K562 (cell line): ENCODE measurements around the gene NDUFV2. TPM values are rescaled to one million over a fixed set of nuclear protein-coding genes. Genes with fewer than 3 reads are reported as not detected.

Experiments
- ARNT ChIP-seq, 2 experiments: fragments of 450-650 bp; IDR thresholded peaks; 2 replicates each; pipeline ENCODE4 v1.6.1; 2016; ENCODE audit warnings: mild to moderate bottlenecking in 1 of 2
- ATF7 ChIP-seq: fragments of 450-650 bp; IDR thresholded peaks from 2 replicates; pipeline ENCODE4 v1.7.1; 2014; ENCODE audit warnings: mild to moderate bottlenecking, moderate library complexity
- EP300 ChIP-seq: IDR thresholded peaks from 2 replicates; pipeline ENCODE4 v1.6.1; 2012; ENCODE audit warnings: low read length, improper control_type of control experiment
- ETV5 ChIP-seq: sonication (generic); formaldehyde crosslinking; IDR thresholded peaks from 2 replicates; pipeline ENCODE4 v1.4.0; 2020; ENCODE audit warnings: low read depth, mild to moderate bottlenecking, missing genetic modification reagents
- FOXA3 ChIP-seq, 2 experiments: fragments of 450-650 bp in 1 of 2; sonication (generic) in 1 of 2; formaldehyde crosslinking; IDR thresholded peaks in 1 of 2; conservative IDR thresholded peaks in 1 of 2; 2 replicates each; pipeline versions ENCODE4 v1.4.0 to v1.8.0; 2020 to 2022; ENCODE audit warnings: mild to moderate bottlenecking in 2 of 2, missing genetic modification reagents in 1 of 2
- MEIS2 ChIP-seq: fragments of 450-650 bp; IDR thresholded peaks from 2 replicates; pipeline ENCODE4 v1.6.1; 2014; ENCODE audit warnings: mild to moderate bottlenecking; ENCODE audit not compliant: partially characterized antibody
- PHB2 ChIP-seq: fragments of 450-650 bp; IDR thresholded peaks from 2 replicates; pipeline ENCODE4 v1.6.1; 2017; ENCODE audit warnings: low read depth
- POLR3A ChIP-seq: IDR thresholded peaks from 2 replicates; pipeline ENCODE4 v1.6.1; 2011; ENCODE audit warnings: borderline replicate concordance, mild to moderate bottlenecking, moderate library complexity; ENCODE audit not compliant: insufficient read length, insufficient read depth; ENCODE audit errors: extremely low read depth
- PURB ChIP-seq: sonication (generic); formaldehyde crosslinking; IDR thresholded peaks from 2 replicates; pipeline ENCODE4 v1.9.0; 2021; ENCODE audit warnings: low read depth, mild to moderate bottlenecking, missing genetic modification reagents
- RBM25 ChIP-seq: fragments of 200-400 bp; formaldehyde crosslinking; IDR thresholded peaks from 2 replicates; pipeline ENCODE4 v1.6.1; 2018; ENCODE audit warnings: low read length, low read depth, moderate library complexity; ENCODE audit not compliant: severe bottlenecking
- ZFP36 ChIP-seq: fragments of 150-350 bp; IDR thresholded peaks from 2 replicates; pipeline ENCODE4 v1.6.1; 2018; ENCODE audit warnings: low read length, low read depth; ENCODE audit not compliant: partially characterized antibody
- ZFP91 ChIP-seq: sonication (generic); formaldehyde crosslinking; IDR thresholded peaks from 2 replicates; pipeline ENCODE4 v1.8.0; 2022; ENCODE audit warnings: mild to moderate bottlenecking, missing genetic modification reagents
- ZNF280B ChIP-seq: fragments of 250-450 bp; sonication (Bioruptor Pico); IDR thresholded peaks from 2 replicates; pipeline ENCODE4 v1.5.1; 2021; ENCODE audit warnings: mild to moderate bottlenecking
- ZZZ3 ChIP-seq: fragments of 450-650 bp; IDR thresholded peaks from 2 replicates; pipeline ENCODE4 v1.6.1; 2016; ENCODE audit warnings: antibody characterized with exemption, mild to moderate bottlenecking, moderate library complexity
- polyA plus RNA-seq, 8 experiments: library from polyadenylated mRNA; depleted of rRNA in 4 of 8; stranded (reverse) in 5 of 8; unstranded in 3 of 8; fragments of >200 nt; fragmentation: Nextera tagmentation in 2 of 8; fragmentation: Illumina TruSeq in 1 of 8; extraction: Ambion mirVana in 2 of 8; extraction: Trizol in 1 of 8; gene quantifications; 2 replicates each; pipeline versions ENCODE4 v1.2.1 to v1.2.3, GENCODE V29; 2011 to 2014; ENCODE audit warnings: inconsistent platforms in 1 of 8, missing spikeins in 1 of 8
- total RNA-seq, 7 experiments: library from RNA; depleted of rRNA in 6 of 7; stranded (reverse); fragments of >200 nt in 6 of 7; fragmentation: Illumina TruSeq in 2 of 7; extraction: Trizol in 2 of 7; gene quantifications; 2 replicates each; pipeline versions ENCODE4 v1.2.1 to v1.2.3, GENCODE V29; 2011 to 2021; ENCODE audit warnings: low replicate concordance in 1 of 7
- TF ChIP-seq, protein P1 (sequence below): fragments of 450-650 bp; IDR thresholded peaks from 2 replicates; pipeline ENCODE4 v1.6.1; 2016; ENCODE audit warnings: antibody characterized with exemption
- TF ChIP-seq, protein P2 (sequence below): sonication (generic); formaldehyde crosslinking; IDR thresholded peaks from 2 replicates; pipeline ENCODE4 v1.8.0; 2022; ENCODE audit warnings: missing genetic modification reagents, mild to moderate bottlenecking, borderline replicate concordance
- TF ChIP-seq, protein P3 (sequence below): fragments of 150-350 bp; IDR thresholded peaks from 2 replicates; pipeline ENCODE4 v1.6.1; 2014; ENCODE audit warnings: low read depth, mild to moderate bottlenecking, low read length, borderline replicate concordance

The NDUFV2 gene
- total and polyA plus RNA-seq, 9 of the 15 experiments (the other 6 are each of a cell fraction or from before 2014, with no cell fraction given) = 213 to 550 (median 384) TPM

- TF ChIP-seq, protein P1, sequence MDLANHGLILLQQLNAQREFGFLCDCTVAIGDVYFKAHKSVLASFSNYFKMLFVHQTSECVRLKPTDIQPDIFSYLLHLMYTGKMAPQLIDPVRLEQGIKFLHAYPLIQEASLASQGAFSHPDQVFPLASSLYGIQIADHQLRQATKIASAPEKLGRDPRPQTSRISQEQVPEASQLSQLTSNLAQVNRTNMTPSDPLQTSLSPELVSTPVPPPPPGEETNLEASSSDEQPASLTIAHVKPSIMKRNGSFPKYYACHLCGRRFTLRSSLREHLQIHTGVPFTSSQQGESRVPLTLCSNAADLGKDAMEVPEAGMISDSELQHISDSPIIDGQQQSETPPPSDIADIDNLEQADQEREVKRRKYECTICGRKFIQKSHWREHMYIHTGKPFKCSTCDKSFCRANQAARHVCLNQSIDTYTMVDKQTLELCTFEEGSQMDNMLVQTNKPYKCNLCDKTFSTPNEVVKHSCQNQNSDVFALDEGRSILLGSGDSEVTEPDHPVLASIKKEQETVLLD = no peak
- TF ChIP-seq ARNT (IDR thresholded peaks at IDR 0.05) = peak in 1 of 2 experiments; percentile 63; a peak in 1 of 4 replicates
- TF ChIP-seq, protein P2, sequence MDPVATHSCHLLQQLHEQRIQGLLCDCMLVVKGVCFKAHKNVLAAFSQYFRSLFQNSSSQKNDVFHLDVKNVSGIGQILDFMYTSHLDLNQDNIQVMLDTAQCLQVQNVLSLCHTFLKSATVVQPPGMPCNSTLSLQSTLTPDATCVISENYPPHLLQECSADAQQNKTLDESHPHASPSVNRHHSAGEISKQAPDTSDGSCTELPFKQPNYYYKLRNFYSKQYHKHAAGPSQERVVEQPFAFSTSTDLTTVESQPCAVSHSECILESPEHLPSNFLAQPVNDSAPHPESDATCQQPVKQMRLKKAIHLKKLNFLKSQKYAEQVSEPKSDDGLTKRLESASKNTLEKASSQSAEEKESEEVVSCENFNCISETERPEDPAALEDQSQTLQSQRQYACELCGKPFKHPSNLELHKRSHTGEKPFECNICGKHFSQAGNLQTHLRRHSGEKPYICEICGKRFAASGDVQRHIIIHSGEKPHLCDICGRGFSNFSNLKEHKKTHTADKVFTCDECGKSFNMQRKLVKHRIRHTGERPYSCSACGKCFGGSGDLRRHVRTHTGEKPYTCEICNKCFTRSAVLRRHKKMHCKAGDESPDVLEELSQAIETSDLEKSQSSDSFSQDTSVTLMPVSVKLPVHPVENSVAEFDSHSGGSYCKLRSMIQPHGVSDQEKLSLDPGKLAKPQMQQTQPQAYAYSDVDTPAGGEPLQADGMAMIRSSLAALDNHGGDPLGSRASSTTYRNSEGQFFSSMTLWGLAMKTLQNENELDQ (CRISPR knock-in tag) = no peak
- TF ChIP-seq MEIS2 = no peak
- no peak for TF ChIP-seq RBM25
- TF ChIP-seq, protein P3, sequence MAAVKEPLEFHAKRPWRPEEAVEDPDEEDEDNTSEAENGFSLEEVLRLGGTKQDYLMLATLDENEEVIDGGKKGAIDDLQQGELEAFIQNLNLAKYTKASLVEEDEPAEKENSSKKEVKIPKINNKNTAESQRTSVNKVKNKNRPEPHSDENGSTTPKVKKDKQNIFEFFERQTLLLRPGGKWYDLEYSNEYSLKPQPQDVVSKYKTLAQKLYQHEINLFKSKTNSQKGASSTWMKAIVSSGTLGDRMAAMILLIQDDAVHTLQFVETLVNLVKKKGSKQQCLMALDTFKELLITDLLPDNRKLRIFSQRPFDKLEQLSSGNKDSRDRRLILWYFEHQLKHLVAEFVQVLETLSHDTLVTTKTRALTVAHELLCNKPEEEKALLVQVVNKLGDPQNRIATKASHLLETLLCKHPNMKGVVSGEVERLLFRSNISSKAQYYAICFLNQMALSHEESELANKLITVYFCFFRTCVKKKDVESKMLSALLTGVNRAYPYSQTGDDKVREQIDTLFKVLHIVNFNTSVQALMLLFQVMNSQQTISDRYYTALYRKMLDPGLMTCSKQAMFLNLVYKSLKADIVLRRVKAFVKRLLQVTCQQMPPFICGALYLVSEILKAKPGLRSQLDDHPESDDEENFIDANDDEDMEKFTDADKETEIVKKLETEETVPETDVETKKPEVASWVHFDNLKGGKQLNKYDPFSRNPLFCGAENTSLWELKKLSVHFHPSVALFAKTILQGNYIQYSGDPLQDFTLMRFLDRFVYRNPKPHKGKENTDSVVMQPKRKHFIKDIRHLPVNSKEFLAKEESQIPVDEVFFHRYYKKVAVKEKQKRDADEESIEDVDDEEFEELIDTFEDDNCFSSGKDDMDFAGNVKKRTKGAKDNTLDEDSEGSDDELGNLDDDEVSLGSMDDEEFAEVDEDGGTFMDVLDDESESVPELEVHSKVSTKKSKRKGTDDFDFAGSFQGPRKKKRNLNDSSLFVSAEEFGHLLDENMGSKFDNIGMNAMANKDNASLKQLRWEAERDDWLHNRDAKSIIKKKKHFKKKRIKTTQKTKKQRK = no peak
- TF ChIP-seq FOXA3 (CRISPR knock-in tag; conservative IDR thresholded peaks at IDR 0.05 in 1 of 2, IDR thresholded peaks at IDR 0.05 in 1 of 2) = no peak
- no peak for TF ChIP-seq ZFP91
- no peak for TF ChIP-seq ZZZ3
- TF ChIP-seq PURB (CRISPR knock-in tag) = no peak
- no peak for TF ChIP-seq POLR3A
- no peak for TF ChIP-seq ZFP36
- TF ChIP-seq ETV5 = no peak
- peak; percentile 60; the same call in 1 of the 2 replicates for TF ChIP-seq EP300
- TF ChIP-seq ATF7 = 0 out of 2 replicates have a peak, but pooled peaks have one; percentile 35
- TF ChIP-seq ZNF280B (CRISPR knock-in tag) = no peak
- no peak for TF ChIP-seq PHB2
Measured at GRCh38 chr18:9172506-9173127, 70.1 kb downstream of the NDUFV2 start (continued).
